KMS-11 (cell line): ENCODE measurements around the gene KRT17.
"Not testable (repeated sequence)": the region's sequence is repeated elsewhere in the genome, so short reads cannot be mapped to it uniquely, and the experiment has no call there.

Experiments
- H2AFZ ChIP-seq: fragments of 200-600 bp; sonication (generic); 2 replicates; pipeline ENCODE4 v1.6.1; 2016; ENCODE audit warnings: antibody characterized with exemption, mixed run types, low read depth
- H3K27ac ChIP-seq: fragments of 200-600 bp; sonication (generic); 2 replicates; pipeline ENCODE4 v1.6.1; 2016; ENCODE audit warnings: mild to moderate bottlenecking, mixed run types
- H3K27me3 ChIP-seq: fragments of 200-600 bp; sonication (generic); 2 replicates; pipeline ENCODE4 v1.6.1; 2017; ENCODE audit warnings: mild to moderate bottlenecking, low read depth, mixed run types, moderate library complexity; ENCODE audit not compliant: insufficient read depth
- H3K36me3 ChIP-seq: fragments of 200-600 bp; sonication (generic); 2 replicates; pipeline ENCODE4 v1.6.1; 2017; ENCODE audit warnings: mild to moderate bottlenecking, mixed run types; ENCODE audit not compliant: insufficient read depth
- H3K4me1 ChIP-seq: fragments of 200-600 bp; sonication (generic); 2 replicates; pipeline ENCODE4 v1.6.1; 2016; ENCODE audit warnings: mild to moderate bottlenecking, low read depth, mixed run types; ENCODE audit not compliant: poor library complexity, severe bottlenecking
- H3K4me2 ChIP-seq: fragments of 200-600 bp; sonication (generic); 2 replicates; pipeline ENCODE4 v1.7.0; 2016; ENCODE audit warnings: mild to moderate bottlenecking, mixed run types
- H3K4me3 ChIP-seq: fragments of 200-600 bp; sonication (generic); IDR thresholded peaks from 2 replicates; pipeline ENCODE4 v1.6.1; 2017; ENCODE audit warnings: low read depth, low read length, mixed read lengths; ENCODE audit not compliant: insufficient read depth
- H3K79me2 ChIP-seq: fragments of 200-600 bp; sonication (generic); 2 replicates; pipeline ENCODE4 v1.6.1; 2016; ENCODE audit warnings: low read depth, mixed run types; ENCODE audit not compliant: insufficient read depth
- H3K9ac ChIP-seq: fragments of 200-600 bp; sonication (generic); 2 replicates; pipeline ENCODE4 v1.6.1; 2016; ENCODE audit warnings: mild to moderate bottlenecking, mixed run types
- H4K20me1 ChIP-seq: fragments of 200-600 bp; sonication (generic); 2 replicates; pipeline ENCODE4 v1.6.1; 2016; ENCODE audit warnings: mild to moderate bottlenecking, mixed run types; ENCODE audit not compliant: insufficient read depth
- TF ChIP-seq, protein P1 (sequence below): fragments of 200-600 bp; sonication (generic); conservative IDR thresholded peaks from 2 replicates; pipeline ENCODE4 v1.6.1; 2017; ENCODE audit warnings: low read depth, mild to moderate bottlenecking, antibody characterized with exemption, low read length, moderate library complexity, mixed read lengths

KRT17 gene

DNA sequence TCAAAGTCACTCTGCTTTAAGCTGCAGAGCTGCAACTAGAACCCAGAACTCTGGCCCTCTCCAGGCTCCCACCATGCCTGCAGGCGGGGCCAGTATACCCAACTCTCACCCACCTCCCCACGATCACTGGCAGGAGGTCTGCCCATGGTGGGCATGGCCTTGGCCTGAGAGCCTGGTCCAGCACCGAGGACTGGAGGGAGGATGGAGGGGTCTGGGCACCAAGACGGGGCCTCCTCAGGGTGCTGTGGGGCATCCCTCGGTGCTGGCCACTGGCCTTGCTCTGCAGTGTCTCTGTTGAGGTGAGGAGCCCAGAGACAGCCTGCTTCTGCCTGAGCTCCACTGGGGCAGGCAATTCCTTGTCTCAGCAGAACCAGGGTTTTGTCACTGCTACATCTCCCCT is 10.3 kb downstream of the KRT17 start:
- H3K4me2 ChIP-seq = no peak overlapping the region
- H3K27me3 ChIP-seq = peaks cover 81% of the 10 kb centered on the region
- no peak overlapping the region for H3K4me3 ChIP-seq

DNA sequence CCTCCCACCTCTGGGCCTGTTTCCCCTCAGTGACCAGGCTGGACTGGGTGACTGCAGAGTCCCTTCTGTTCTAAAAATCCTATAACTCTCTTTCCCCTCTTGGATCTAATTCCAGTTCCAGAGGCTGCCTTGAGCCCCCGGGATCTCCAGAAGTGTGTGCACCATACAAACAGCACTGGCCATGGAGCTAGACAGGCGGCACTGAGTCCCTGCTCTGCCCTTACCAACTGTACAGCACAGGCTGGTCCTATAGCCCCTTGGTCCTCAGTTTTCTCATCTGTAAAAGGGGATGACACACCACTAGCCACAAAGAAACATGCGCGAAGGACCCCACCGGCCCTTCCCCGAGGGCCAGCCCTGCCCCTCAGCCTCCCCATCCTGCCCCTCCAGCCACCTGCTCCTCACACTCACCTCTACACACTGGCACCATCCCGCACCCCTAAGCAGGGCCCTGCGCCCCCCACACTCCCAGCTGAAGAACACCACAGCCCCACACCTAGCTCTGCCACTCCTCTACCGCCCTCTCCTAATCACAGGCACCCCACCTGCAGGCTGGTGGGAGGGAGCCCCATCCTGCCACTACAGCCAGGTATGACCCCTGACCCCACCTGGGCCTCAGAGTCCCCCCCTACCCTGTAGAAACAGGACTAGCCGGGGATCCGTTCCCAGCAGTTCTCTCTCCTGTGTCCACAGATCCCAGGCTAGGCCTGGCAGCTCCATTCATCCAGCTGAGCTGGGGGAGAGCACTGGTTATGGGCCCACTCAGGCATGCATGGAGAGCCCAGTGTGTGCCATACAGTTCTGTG is 10.9 kb downstream of the KRT17 start:
- H3K4me3 ChIP-seq = no peak overlapping the region
- H3K9ac ChIP-seq = no peak overlapping the region
- H3K27me3 ChIP-seq = peaks cover 77% of the 10 kb centered on the region

More for the DNA sequence above, 10.3 kb downstream of the KRT17 start:
- TF ChIP-seq, protein P1, sequence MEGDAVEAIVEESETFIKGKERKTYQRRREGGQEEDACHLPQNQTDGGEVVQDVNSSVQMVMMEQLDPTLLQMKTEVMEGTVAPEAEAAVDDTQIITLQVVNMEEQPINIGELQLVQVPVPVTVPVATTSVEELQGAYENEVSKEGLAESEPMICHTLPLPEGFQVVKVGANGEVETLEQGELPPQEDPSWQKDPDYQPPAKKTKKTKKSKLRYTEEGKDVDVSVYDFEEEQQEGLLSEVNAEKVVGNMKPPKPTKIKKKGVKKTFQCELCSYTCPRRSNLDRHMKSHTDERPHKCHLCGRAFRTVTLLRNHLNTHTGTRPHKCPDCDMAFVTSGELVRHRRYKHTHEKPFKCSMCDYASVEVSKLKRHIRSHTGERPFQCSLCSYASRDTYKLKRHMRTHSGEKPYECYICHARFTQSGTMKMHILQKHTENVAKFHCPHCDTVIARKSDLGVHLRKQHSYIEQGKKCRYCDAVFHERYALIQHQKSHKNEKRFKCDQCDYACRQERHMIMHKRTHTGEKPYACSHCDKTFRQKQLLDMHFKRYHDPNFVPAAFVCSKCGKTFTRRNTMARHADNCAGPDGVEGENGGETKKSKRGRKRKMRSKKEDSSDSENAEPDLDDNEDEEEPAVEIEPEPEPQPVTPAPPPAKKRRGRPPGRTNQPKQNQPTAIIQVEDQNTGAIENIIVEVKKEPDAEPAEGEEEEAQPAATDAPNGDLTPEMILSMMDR = no peak
- Histone ChIP-seq H3K36me3 (no peaks in the 10 kb centered on the region), H3K79me2 (no peaks in the 10 kb centered on the region), H3K4me1 (no peaks in the 10 kb centered on the region), H3K9ac (no peak overlapping the region), H2AFZ (no peak overlapping the region), H4K20me1 (no peaks in the 10 kb centered on the region), H3K27ac (no peak overlapping the region)

DNA sequence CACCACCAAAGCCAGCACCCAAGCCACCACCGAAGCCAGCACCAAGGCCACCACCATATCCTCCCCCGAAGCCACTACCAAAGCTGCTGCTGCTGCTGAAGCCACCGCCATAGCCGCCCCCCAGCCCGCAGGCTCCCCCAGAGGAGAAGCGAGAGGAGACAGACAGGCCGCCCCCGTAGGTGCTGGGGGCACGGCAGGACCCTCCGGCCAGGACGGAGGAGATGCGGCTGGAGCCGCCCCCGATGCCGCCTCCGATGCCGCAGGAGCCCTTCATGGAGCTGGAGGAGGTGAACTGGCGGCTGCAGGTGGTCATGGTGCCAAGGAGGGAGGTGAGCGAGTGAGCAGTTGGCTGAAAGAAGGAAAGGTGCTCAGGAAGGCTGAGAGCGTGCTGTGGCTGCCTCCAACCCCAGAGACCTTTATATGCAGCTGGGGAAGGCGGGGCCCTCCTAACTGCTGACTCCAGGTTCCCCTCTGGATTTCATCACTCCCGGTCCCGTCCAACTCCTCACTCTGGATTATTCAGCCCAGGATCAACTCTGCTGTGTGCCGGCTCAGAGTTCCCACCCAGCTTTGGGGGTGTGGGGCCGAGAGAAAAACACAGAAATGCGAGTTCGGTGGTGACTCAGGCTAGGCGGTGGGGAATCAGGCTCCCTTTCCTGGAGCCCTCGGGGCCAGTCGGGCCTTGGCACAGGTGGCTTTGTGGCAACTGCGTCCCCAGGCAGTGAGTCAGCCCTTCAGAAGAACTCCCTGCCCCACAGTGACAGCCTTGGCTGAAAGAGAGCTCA is 11.8 kb downstream of the KRT17 start, which contains the start of gene KRT16:
Gene KRT16 (minus strand): TSS at position 392 of the 785 bp plus-strand sequence. CDS start 79 bp downstream, at position 313.
- not testable (repeated sequence) for H3K36me3 ChIP-seq, H3K27ac ChIP-seq, H2AFZ ChIP-seq, H3K4me3 ChIP-seq, H3K9ac ChIP-seq, H3K4me2 ChIP-seq, H3K4me1 ChIP-seq, H3K79me2 ChIP-seq, H4K20me1 ChIP-seq
- H3K27me3 ChIP-seq = peaks cover 68% of the 10 kb centered on the region

More for the DNA sequence above, 10.9 kb downstream of the KRT17 start:
- Histone ChIP-seq H3K4me1 (no peaks in the 10 kb centered on the region), H3K36me3 (no peaks in the 10 kb centered on the region), H2AFZ (no peak overlapping the region), H4K20me1 (no peaks in the 10 kb centered on the region), H3K27ac (no peak overlapping the region), H3K4me2 (no peak overlapping the region), H3K79me2 (no peaks in the 10 kb centered on the region)
- TF ChIP-seq, protein P1 = no peak

DNA sequence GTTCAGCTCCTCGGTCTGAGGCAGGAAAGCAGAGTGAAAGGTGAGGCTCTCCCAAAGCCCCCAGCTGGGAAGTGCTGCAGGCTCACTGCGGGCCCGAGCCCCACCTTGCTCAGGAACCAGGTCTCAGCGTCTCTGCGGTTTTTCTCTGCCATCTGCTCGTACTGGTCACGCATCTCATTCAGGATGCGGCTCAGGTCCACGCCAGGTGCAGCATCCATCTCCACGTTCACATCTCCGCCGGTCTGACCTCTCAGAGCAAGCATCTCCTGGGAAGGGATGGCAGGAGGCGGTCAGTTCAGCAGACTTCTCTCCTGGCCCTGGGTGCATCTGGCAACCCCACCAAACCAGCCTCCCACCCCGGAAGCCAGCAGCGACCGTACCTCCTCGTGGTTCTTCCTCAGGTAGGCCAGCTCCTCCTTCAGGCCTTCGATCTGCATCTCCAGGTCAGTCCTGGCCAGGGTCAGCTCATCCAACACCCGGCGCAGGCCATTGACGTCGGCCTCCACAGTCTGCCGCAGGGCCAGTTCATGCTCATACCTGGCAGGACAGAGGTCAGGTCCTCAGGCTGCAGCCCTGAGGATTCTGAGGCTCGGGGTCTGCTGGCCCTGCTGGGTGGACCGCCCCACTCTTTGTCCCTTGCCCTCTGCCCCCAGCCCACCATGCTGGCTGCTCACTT is 13.3 kb downstream of the KRT17 start:
- Histone ChIP-seq H3K79me2 (no peaks in the 10 kb centered on the region), H3K9ac (no peak overlapping the region), H3K4me3 (no peak overlapping the region), H2AFZ (no peak overlapping the region), H3K36me3 (no peaks in the 10 kb centered on the region), H3K27ac (no peak overlapping the region), H3K4me1 (no peaks in the 10 kb centered on the region), H4K20me1 (no peaks in the 10 kb centered on the region), H3K27me3 (peaks cover 53% of the 10 kb centered on the region), H3K4me2 (no peak overlapping the region)
- TF ChIP-seq, protein P1 = no peak

DNA sequence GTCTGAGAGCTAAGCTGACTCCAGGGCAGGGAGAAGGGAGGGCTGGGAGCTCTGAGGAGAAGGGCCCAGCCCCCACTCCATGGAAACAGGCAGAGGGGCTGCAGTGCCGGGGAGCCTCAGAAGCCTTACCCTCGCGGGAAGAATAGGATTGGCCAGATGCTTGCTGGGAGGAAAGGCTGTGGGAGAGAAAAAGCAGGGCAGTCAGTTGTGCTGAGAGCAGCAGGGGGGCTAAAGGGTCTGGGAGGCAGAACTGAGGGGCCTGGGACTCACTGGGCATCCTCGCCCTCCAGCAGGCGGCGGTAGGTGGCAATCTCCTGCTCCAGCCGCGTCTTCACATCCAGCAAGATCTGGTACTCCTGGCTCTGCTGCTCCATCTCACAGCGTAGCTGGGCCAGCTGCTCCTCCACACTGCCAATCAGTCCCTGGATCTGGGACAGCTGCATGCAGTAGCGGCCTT is 14.3 kb downstream of the KRT17 start:
- not testable (repeated sequence) for H3K4me2 ChIP-seq, H3K79me2 ChIP-seq, H2AFZ ChIP-seq, H3K27ac ChIP-seq, H4K20me1 ChIP-seq, H3K4me1 ChIP-seq, H3K9ac ChIP-seq, H3K4me3 ChIP-seq, H3K36me3 ChIP-seq
- H3K27me3 ChIP-seq = peaks cover 43% of the 10 kb centered on the region

DNA sequence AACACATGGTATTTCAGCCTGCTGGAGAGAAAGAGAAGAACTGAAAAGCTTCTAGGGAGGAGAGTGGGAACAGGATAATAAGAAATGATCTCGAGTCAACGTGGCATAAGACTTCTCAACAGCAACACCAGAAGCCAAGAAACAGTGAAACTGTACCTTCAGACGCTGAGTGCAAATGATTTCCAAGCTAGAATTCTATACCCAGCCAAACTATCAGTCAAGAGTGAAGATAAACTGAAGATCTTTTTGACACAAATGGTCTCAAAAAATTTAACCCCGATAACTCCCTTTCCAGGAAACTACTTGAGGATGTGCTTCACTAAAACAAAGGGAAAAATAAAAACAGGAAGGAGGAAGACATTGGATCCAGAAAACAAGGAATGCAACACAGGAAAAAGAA is 17.4 kb downstream of the KRT17 start:
- peaks cover 13% of the 10 kb centered on the region for H3K27me3 ChIP-seq
- H3K4me1 ChIP-seq, H2AFZ ChIP-seq, H3K4me3 ChIP-seq, H3K27ac ChIP-seq, H3K36me3 ChIP-seq, H3K4me2 ChIP-seq, H4K20me1 ChIP-seq, H3K79me2 ChIP-seq, H3K9ac ChIP-seq: not testable (repeated sequence)
